OCI-LY1 (cell line): ENCODE results near the gene OR2V1.

Experiments used
- EZH2 ChIP-seq: fragments of 200-600 bp; sonication (generic), shearing (Covaris generic); IDR thresholded peaks from 2 replicates; pipeline ENCODE4 v1.8.0; 2017; ENCODE audit warnings: borderline replicate concordance, mixed run types, mild to moderate bottlenecking, antibody characterized with exemption, low read length, moderate library complexity, mixed read lengths
- TF ChIP-seq, protein P1 (sequence below): fragments of 200-600 bp; sonication (generic), shearing (Covaris generic); IDR thresholded peaks from 2 replicates; pipeline ENCODE4 v1.5.1; 2017; ENCODE audit warnings: mild to moderate bottlenecking, antibody characterized with exemption, low read length, moderate library complexity, mixed read lengths

DNA sequence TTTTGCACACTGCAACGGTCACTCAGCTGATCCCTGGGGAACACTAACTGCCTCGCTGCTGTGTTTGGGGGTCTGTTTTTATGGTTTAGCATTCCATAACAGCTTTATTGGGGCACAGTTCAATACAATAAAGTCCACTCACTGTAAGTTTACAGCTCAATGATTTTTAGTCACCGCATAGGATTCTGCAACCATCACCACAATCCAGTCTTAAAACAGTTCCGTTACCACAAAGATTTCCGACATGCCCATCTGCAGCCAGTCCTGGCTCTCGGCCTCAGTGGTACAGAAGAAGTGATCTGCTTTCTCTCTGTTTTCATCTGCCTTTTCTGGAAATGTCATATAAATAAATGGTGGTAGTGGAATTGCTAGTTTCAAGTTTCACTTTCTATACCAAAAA is 40.0 kb upstream of the OR2V1 start:
- TF ChIP-seq, protein P1, sequence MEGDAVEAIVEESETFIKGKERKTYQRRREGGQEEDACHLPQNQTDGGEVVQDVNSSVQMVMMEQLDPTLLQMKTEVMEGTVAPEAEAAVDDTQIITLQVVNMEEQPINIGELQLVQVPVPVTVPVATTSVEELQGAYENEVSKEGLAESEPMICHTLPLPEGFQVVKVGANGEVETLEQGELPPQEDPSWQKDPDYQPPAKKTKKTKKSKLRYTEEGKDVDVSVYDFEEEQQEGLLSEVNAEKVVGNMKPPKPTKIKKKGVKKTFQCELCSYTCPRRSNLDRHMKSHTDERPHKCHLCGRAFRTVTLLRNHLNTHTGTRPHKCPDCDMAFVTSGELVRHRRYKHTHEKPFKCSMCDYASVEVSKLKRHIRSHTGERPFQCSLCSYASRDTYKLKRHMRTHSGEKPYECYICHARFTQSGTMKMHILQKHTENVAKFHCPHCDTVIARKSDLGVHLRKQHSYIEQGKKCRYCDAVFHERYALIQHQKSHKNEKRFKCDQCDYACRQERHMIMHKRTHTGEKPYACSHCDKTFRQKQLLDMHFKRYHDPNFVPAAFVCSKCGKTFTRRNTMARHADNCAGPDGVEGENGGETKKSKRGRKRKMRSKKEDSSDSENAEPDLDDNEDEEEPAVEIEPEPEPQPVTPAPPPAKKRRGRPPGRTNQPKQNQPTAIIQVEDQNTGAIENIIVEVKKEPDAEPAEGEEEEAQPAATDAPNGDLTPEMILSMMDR = no peak
- TF ChIP-seq EZH2 = no peak
